Astrocyte (in vitro differentiated cells and primary cell): Measurements from ENCODE around the gene BMX. TPM values are rescaled to one million over a fixed set of nuclear protein-coding genes. Genes with fewer than 3 reads are reported as not detected.

Experiments used
- DNase-seq: peaks from one replicate; pipeline ENCODE4 v3.0.0-alpha.2; 2010; ENCODE audit warnings: low read depth
- FAIRE-seq: peaks from 2 replicates; lab custom pipeline; 2011; peaks lifted over from hg19 to GRCh38; lab: Jason Lieb, UNC
- H2AFZ ChIP-seq: 2 replicates; pipeline ENCODE4 v1.6.0; 2012; ENCODE audit warnings: low read depth, low read length, inconsistent platforms
- H3K27ac ChIP-seq: 2 replicates; pipeline ENCODE4 v1.5.1; 2011; ENCODE audit warnings: low read depth, low read length, inconsistent platforms
- H3K27me3 ChIP-seq: 2 replicates; pipeline ENCODE4 v1.6.0; 2011; ENCODE audit warnings: low read length, inconsistent platforms; ENCODE audit not compliant: insufficient read depth
- H3K36me3 ChIP-seq: 2 replicates; pipeline ENCODE4 v1.5.1; 2011; ENCODE audit warnings: low read length, inconsistent platforms; ENCODE audit not compliant: insufficient read depth
- H3K4me1 ChIP-seq: 2 replicates; pipeline ENCODE4 v1.5.1; 2011; ENCODE audit warnings: low read length, inconsistent platforms; ENCODE audit not compliant: insufficient read depth
- H3K4me2 ChIP-seq: 2 replicates; pipeline ENCODE4 v1.6.0; 2012; ENCODE audit warnings: low read length, inconsistent platforms
- H3K4me3 ChIP-seq: 2 replicates; pipeline ENCODE4 v1.5.1; 2011; ENCODE audit warnings: low read depth, mild to moderate bottlenecking, low read length, inconsistent platforms; ENCODE audit not compliant: insufficient read depth
- H3K79me2 ChIP-seq: 2 replicates; pipeline ENCODE4 v1.6.0; 2012; ENCODE audit warnings: mild to moderate bottlenecking, low read length, inconsistent platforms; ENCODE audit not compliant: insufficient read depth
- H3K9ac ChIP-seq: 2 replicates; pipeline ENCODE4 v1.6.0; 2012; ENCODE audit warnings: mild to moderate bottlenecking, low read length, inconsistent platforms
- H3K9me3 ChIP-seq: 2 replicates; pipeline ENCODE4 v1.5.1; 2012; ENCODE audit warnings: low read depth, mild to moderate bottlenecking, low read length, inconsistent platforms; ENCODE audit not compliant: insufficient read depth
- H4K20me1 ChIP-seq: 2 replicates; pipeline ENCODE4 v1.6.0; 2012; ENCODE audit warnings: low read length, inconsistent platforms; ENCODE audit not compliant: insufficient read depth
- H3K27ac Mint-ChIP-seq: one replicate; pipeline ENCODE4 v1.8.0; 2021; ENCODE audit warnings: mild to moderate bottlenecking, mixed read lengths; ENCODE audit not compliant: unreplicated experiment
- H3K27me3 Mint-ChIP-seq: one replicate; pipeline ENCODE4 v1.8.0; 2021; ENCODE audit warnings: low read depth, mixed read lengths; ENCODE audit not compliant: unreplicated experiment
- H3K36me3 Mint-ChIP-seq: one replicate; pipeline ENCODE4 v1.8.0; 2021; ENCODE audit warnings: low read depth, mixed read lengths; ENCODE audit not compliant: unreplicated experiment
- H3K4me1 Mint-ChIP-seq: one replicate; pipeline ENCODE4 v1.8.0; 2021; ENCODE audit warnings: low read depth, mixed read lengths; ENCODE audit not compliant: unreplicated experiment
- H3K4me3 Mint-ChIP-seq: one replicate; pipeline ENCODE4 v1.8.0; 2021; ENCODE audit warnings: mild to moderate bottlenecking, moderate library complexity, mixed read lengths; ENCODE audit not compliant: unreplicated experiment
- H3K9me3 Mint-ChIP-seq: one replicate; pipeline ENCODE4 v1.8.0; 2021; ENCODE audit warnings: mild to moderate bottlenecking, mixed read lengths; ENCODE audit not compliant: unreplicated experiment
- CTCF ChIP-seq: IDR thresholded peaks from 2 replicates; pipeline ENCODE4 v1.5.1; 2011; ENCODE audit warnings: low read depth, mild to moderate bottlenecking, inconsistent platforms, low read length, moderate library complexity; ENCODE audit not compliant: insufficient read depth
- EZH2 ChIP-seq: IDR thresholded peaks from 2 replicates; pipeline ENCODE4 v1.6.1; 2012; ENCODE audit warnings: mild to moderate bottlenecking, low read length, inconsistent platforms; ENCODE audit not compliant: insufficient read depth
- total RNA-seq: library from RNA; stranded (reverse); gene quantifications from 2 replicates; pipeline ENCODE4 v1.2.1, GENCODE V29; 2021

The BMX gene
- total RNA-seq, 1 donor from 2014 or later, result not detected

- Histone ChIP-seq H3K4me3 (no peak overlapping the region), H3K9ac (no peak overlapping the region), H3K27me3 (no peaks in the 10 kb centered on the region), H3K4me2 (no peak overlapping the region), H4K20me1 (no peaks in the 10 kb centered on the region), H3K9me3 (no peaks in the 10 kb centered on the region), H3K79me2 (no peaks in the 10 kb centered on the region), H3K27ac (no peak overlapping the region), H3K4me1 (no peaks in the 10 kb centered on the region), H3K36me3 (no peaks in the 10 kb centered on the region), H2AFZ (no peak overlapping the region)
- FAIRE-seq, result no peak
- H3K36me3 Mint-ChIP-seq, result no peaks in the 10 kb centered on the region
- DNase-seq, result peak; percentile 13
- H3K4me1 Mint-ChIP-seq, result no peaks in the 10 kb centered on the region
- no peak overlapping the region for H3K4me3 Mint-ChIP-seq
- H3K27me3 Mint-ChIP-seq, result no peaks in the 10 kb centered on the region
- TF ChIP-seq CTCF (no peak), EZH2 (no peak)
- H3K27ac Mint-ChIP-seq, result no peak overlapping the region
- no peaks in the 10 kb centered on the region for H3K9me3 Mint-ChIP-seq
These were observed 75.4 kb downstream of the BMX start for GRCh38 chrX:15576019-15576418.

- no peaks in the 10 kb centered on the region for H3K79me2 ChIP-seq
- H3K4me2 ChIP-seq, result no peak overlapping the region
- H3K4me3 Mint-ChIP-seq, result no peak overlapping the region
- no peaks in the 10 kb centered on the region for H3K9me3 Mint-ChIP-seq
- no peaks in the 10 kb centered on the region for H3K27me3 ChIP-seq
- no peaks in the 10 kb centered on the region for H3K4me1 Mint-ChIP-seq
- DNase-seq (peak; percentile 63), FAIRE-seq (peak; percentile 91)
- no peaks in the 10 kb centered on the region for H3K4me1 ChIP-seq
- no peak for TF ChIP-seq EZH2
- no peak for TF ChIP-seq CTCF
- H3K27ac Mint-ChIP-seq, result no peak overlapping the region
- no peaks in the 10 kb centered on the region for H3K27me3 Mint-ChIP-seq
- H3K27ac ChIP-seq, result no peak overlapping the region
- H4K20me1 ChIP-seq, result no peaks in the 10 kb centered on the region
- no peak overlapping the region for H3K4me3 ChIP-seq
- H3K9ac ChIP-seq, result no peak overlapping the region
- H2AFZ ChIP-seq, result no peak overlapping the region
- no peaks in the 10 kb centered on the region for H3K9me3 ChIP-seq
- no peaks in the 10 kb centered on the region for H3K36me3 ChIP-seq
- no peaks in the 10 kb centered on the region for H3K36me3 Mint-ChIP-seq
These were observed 79.5 kb downstream of the BMX start for GRCh38 chrX:15579778-15580747.

GRCh38 chrX:15594371-15594770 lies 93.8 kb downstream of the BMX start:
- Mint-ChIP-seq H3K4me3 (no peak overlapping the region), H3K9me3 (no peaks in the 10 kb centered on the region), H3K27ac (no peak overlapping the region), H3K4me1 (no peaks in the 10 kb centered on the region), H3K36me3 (no peaks in the 10 kb centered on the region), H3K27me3 (peaks cover 2% of the 10 kb centered on the region)
- DNase-seq (no peak), FAIRE-seq (no peak)
- Histone ChIP-seq H3K9ac (no peak overlapping the region), H3K79me2 (no peaks in the 10 kb centered on the region), H3K9me3 (no peaks in the 10 kb centered on the region), H3K27ac (no peak overlapping the region), H4K20me1 (no peaks in the 10 kb centered on the region), H3K36me3 (no peaks in the 10 kb centered on the region), H3K27me3 (no peaks in the 10 kb centered on the region), H3K4me2 (no peak overlapping the region), H3K4me1 (no peaks in the 10 kb centered on the region), H3K4me3 (no peak overlapping the region), H2AFZ (no peak overlapping the region)
- TF ChIP-seq EZH2, result no peak
- TF ChIP-seq CTCF, result no peak
